Heart left ventricle (tissue), 16 donors: ENCODE data around the gene FOXN3. TPM values are rescaled to one million over a fixed set of nuclear protein-coding genes. Genes with fewer than 3 reads are reported as not detected.
A peak's percentile ranks its signal among the peaks of the same experiment; 100 is the strongest.

Source experiments
- ATAC-seq, 4 donors: fragments of 200-7000 bp; cut with Tn5 transposase; one replicate each; pipeline ENCODE4 v1.9.1; 2020 to 2022; ENCODE audit warnings: moderate library complexity in 4 of 4, mild to moderate bottlenecking in 3 of 4, moderate number of reproducible peaks in 1 of 4
- DNase-seq, 5 donors: peaks; one replicate each; pipeline ENCODE4 v3.0.0-alpha.2; 2020
- H3K27ac ChIP-seq, 12 donors: fragments of 200-600 bp; sonication (generic) in 4 of 12; one replicate each; pipeline versions ENCODE4 v1.5.0 to v1.8.0; 2016 to 2022; ENCODE audit warnings: mild to moderate bottlenecking in 2 of 12
- H3K27me3 ChIP-seq, 9 donors: fragments of 200-600 bp; sonication (generic) in 2 of 9; one replicate each; pipeline versions ENCODE4 v1.5.1 to v1.8.0; 2016 to 2022; ENCODE audit warnings: mild to moderate bottlenecking in 3 of 9
- H3K36me3 ChIP-seq, 9 donors: fragments of 200-600 bp; sonication (generic) in 2 of 9; one replicate each; pipeline versions ENCODE4 v1.5.0 to v1.8.0; 2018 to 2022; ENCODE audit warnings: mild to moderate bottlenecking in 2 of 9
- H3K4me1 ChIP-seq, 12 donors: fragments of 200-600 bp; sonication (generic) in 4 of 12; one replicate each; pipeline versions ENCODE4 v1.5.0 to v1.8.0; 2016 to 2022; ENCODE audit warnings: mild to moderate bottlenecking in 3 of 12
- H3K4me3 ChIP-seq, 12 donors: fragments of 200-600 bp; sonication (generic) in 4 of 12; one replicate each; pipeline versions ENCODE4 v1.5.0 to v1.8.0; 2017 to 2022; ENCODE audit warnings: mild to moderate bottlenecking in 9 of 12, moderate library complexity in 4 of 12
- H3K9me3 ChIP-seq, 12 donors: fragments of 200-600 bp; sonication (generic) in 4 of 12; one replicate each; pipeline versions ENCODE4 v1.5.0 to v1.8.0; 2016 to 2022; ENCODE audit warnings: mild to moderate bottlenecking in 1 of 12
- CTCF ChIP-seq, 12 donors: fragments of 200-600 bp; sonication (generic) in 4 of 12; IDR thresholded peaks; one replicate each; pipeline versions ENCODE4 v1.5.0 to v1.8.0; 2018 to 2022; ENCODE audit warnings: antibody characterized with exemption in 12 of 12, mild to moderate bottlenecking in 5 of 12
- POLR2A ChIP-seq, 2 donors: fragments of 450-650 bp; IDR thresholded peaks; one replicate each; pipeline ENCODE4 v1.6.1; 2017; ENCODE audit warnings: antibody characterized with exemption in 2 of 2, mild to moderate bottlenecking in 2 of 2, moderate library complexity in 2 of 2
- WGBS, 4 donors: extraction: QIAGEN DNeasy Blood & Tissue Kit in 2 of 4; methylation state at CpG; one replicate each; pipeline versions ENCODE4 v1.1.5 to v1.1.7; 2013 to 2018; 5-methylcytosine and 5-hydroxymethylcytosine counted together
- intact Hi-C, 10 donors: fragments of 100-400 bp; cut with DNase I; formaldehyde crosslinking; loops; one replicate each; pipeline versions ENCODE4 v1.11.1 to v1.14.2; 2022
- polyA plus RNA-seq, 2 donors: library from polyadenylated mRNA; stranded (reverse); fragments of 200-250 nt; gene quantifications; one replicate each; pipeline ENCODE4 v1.2.3, GENCODE V29; 2013
- total RNA-seq, 9 donors: library from RNA; depleted of rRNA in 2 of 9; stranded (reverse); fragments of >200 nt in 2 of 9; fragmentation: NEBNext Ultra II Directional in 3 of 9; extraction: Animal tissue kit (Norgen Biotek cat#: 25700) in 3 of 9; gene quantifications; one replicate each; pipeline versions ENCODE4 v1.1.0 to v1.2.4, GENCODE V29; 2016 to 2023
- donor health status: ischemic (EF 13 %, LVEDD 7.1; RV severe dilation, severe dysfunction).
- donor health status: healthy with polysubstance abuse.
- donor health status: DM: no; HTN: yes; CAD: no.
- donor health status: DM: no; HTN: no; CAD: no.
- donor health status: ischemic (EF 25% LVEDD 6.9; RV normal size, moderate dysfunction).
- donor health status: ischemic (EF 25% LVEDD 5.7; RV mildly dilated, moderate dysfunction).
- donor health status: healthy.
- donor health status: DM: yes; HTN: yes; CAD: no.
- donor health status: ischemic (EF 35%, LVEDD 5.7; RV mildly dilated, moderate dysfunction).
- donor health status: nonischemic (EF 11% LVEDD 7.7; RV severe dilation, severe dysfunction).
- donor health status: DM: yes; HTN: yes; CAD: no.
- donor health status: PGD.
- donor health status: ischemic (EF 29% LVEDD 5.4; RV normal size, mild dysfunction).
- donor health status: nonischemic (EF 23%, LVEDD 6.1; RV moderate dilation, normal function).

The FOXN3 gene
- total and polyA plus RNA-seq, 11 donors: 24.4 to 161 (median 111) TPM

GRCh38 chr14:89331398-89331797 is 85.6 kb downstream of the FOXN3 start:
- Histone ChIP-seq H3K9me3 (no peaks in the 10 kb centered on the region), H3K4me1 (peaks cover 0 to 23% (median 7%) of the 10 kb centered on the region in 12 donors), H3K27me3 (no peaks in the 10 kb centered on the region), H3K27ac (no peak overlapping the region), H3K36me3 (peaks cover 0 to 4% (median 0%) of the 10 kb centered on the region in 9 donors), H3K4me3 (no peak overlapping the region)
- intact Hi-C loops: no loop called here
- whole genome bisulfite sequencing, 4 donors: 89 to 95% (median 91%) methylated on average over 5 of the region's 5 CpGs
- DNase-seq: no peak
- no peak for TF ChIP-seq CTCF (IDR thresholded peaks at IDR 0.05)
- no peak for TF ChIP-seq POLR2A (IDR thresholded peaks at IDR 0.05)
- ATAC-seq: no peak

- peak; percentile 47 to 89 (median 82) for ATAC-seq
- H3K27ac ChIP-seq: peak overlapping the region in 2 of 12 donors; percentile 26 to 28
- no peaks in the 10 kb centered on the region for H3K9me3 ChIP-seq
- intact Hi-C loops: no loop called here
- peaks cover 0 to 10% (median 2%) of the 10 kb centered on the region in 9 donors for H3K36me3 ChIP-seq
- no peak overlapping the region for H3K4me3 ChIP-seq
- 77 to 87% (median 84%) methylated on average over 11 of the region's 11 CpGs for WGBS, 4 donors
- no peaks in the 10 kb centered on the region for H3K27me3 ChIP-seq
- no peak for TF ChIP-seq CTCF (IDR thresholded peaks at IDR 0.05)
- no peak for TF ChIP-seq POLR2A (IDR thresholded peaks at IDR 0.05)
- peak in 3 of 5 donors; percentile 49 to 57 (median 53) for DNase-seq
- H3K4me1 ChIP-seq: peaks cover 0 to 23% (median 7%) of the 10 kb centered on the region in 12 donors
These were observed 86.6 kb downstream of the FOXN3 start for GRCh38 chr14:89330236-89331002.

GRCh38 chr14:89327771-89328212 is 89.2 kb downstream of the FOXN3 start:
- peaks cover 0 to 25% (median 7%) of the 10 kb centered on the region in 12 donors for H3K4me1 ChIP-seq
- H3K9me3 ChIP-seq: no peaks in the 10 kb centered on the region
- DNase-seq (no peak), ATAC-seq (no peak)
- TF ChIP-seq CTCF (IDR thresholded peaks at IDR 0.05): no peak
- TF ChIP-seq POLR2A (IDR thresholded peaks at IDR 0.05): no peak
- H3K36me3 ChIP-seq: peaks cover 0 to 10% (median 2%) of the 10 kb centered on the region in 9 donors
- no peak overlapping the region for H3K27ac ChIP-seq
- no peak overlapping the region for H3K4me3 ChIP-seq
- H3K27me3 ChIP-seq: no peaks in the 10 kb centered on the region
- 72 to 87% (median 78%) methylated on average over 5 of the region's 5 CpGs for WGBS, 4 donors
- intact Hi-C loops: no loop called here

GRCh38 chr14:89325959-89326358 is 91.1 kb downstream of the FOXN3 start:
- ATAC-seq (no peak), DNase-seq (no peak)
- Histone ChIP-seq H3K4me3 (no peak overlapping the region), H3K27me3 (no peaks in the 10 kb centered on the region), H3K27ac (no peak overlapping the region), H3K9me3 (no peaks in the 10 kb centered on the region), H3K36me3 (peaks cover 0 to 10% (median 2%) of the 10 kb centered on the region in 9 donors), H3K4me1 (peaks cover 0 to 36% (median 10%) of the 10 kb centered on the region in 12 donors)
- intact Hi-C loops: no loop called here
- 87 to 94% (median 91%) methylated on average over 4 of the region's 4 CpGs for WGBS, 4 donors
- TF ChIP-seq POLR2A (IDR thresholded peaks at IDR 0.05) (no peak), CTCF (IDR thresholded peaks at IDR 0.05) (no peak)
